ENCODE data around the gene DEGS2. TPM values are rescaled to one million over a fixed set of nuclear protein-coding genes. Genes with fewer than 3 reads are reported as not detected.
A peak's percentile ranks its signal among the peaks of the same experiment; 100 is the strongest.

The DEGS2 gene
- total RNA-seq, 1 donor from 2014 or later = 4.9 TPM

GRCh38 chr14:100148837-100149731 is 10.4 kb downstream of the DEGS2 start:
- DNase-seq = no peak

GRCh38 chr14:100147691-100148464 is 11.6 kb downstream of the DEGS2 start:
- DNase-seq = no peak

GRCh38 chr14:100147181-100147631 is 12.2 kb downstream of the DEGS2 start:
- DNase-seq = no peak

- no peak for DNase-seq
Observed at GRCh38 chr14:100146531-100147091, 12.8 kb downstream of the DEGS2 start.

- no peak for DNase-seq
Observed at GRCh38 chr14:100145682-100146464, 13.6 kb downstream of the DEGS2 start.

GRCh38 chr14:100144996-100145646 is 14.3 kb downstream of the DEGS2 start:
- no peak for DNase-seq

- no peak for DNase-seq
Observed at GRCh38 chr14:100144645-100144995, 14.8 kb downstream of the DEGS2 start.

GRCh38 chr14:100143934-100144333 is 15.5 kb downstream of the DEGS2 start:
- DNase-seq = no peak

GRCh38 chr14:100143523-100143922 is 15.9 kb downstream of the DEGS2 start:
- DNase-seq = no peak

- peak; percentile 63 for DNase-seq
Observed at GRCh38 chr14:100142073-100143040, 17.1 kb downstream of the DEGS2 start.

GRCh38 chr14:100141098-100141497 is 18.3 kb downstream of the DEGS2 start:
- no peak for DNase-seq

- DNase-seq = no peak
Observed at GRCh38 chr14:100140452-100141078, 18.9 kb downstream of the DEGS2 start.

GRCh38 chr14:100138955-100139354 is 20.5 kb downstream of the DEGS2 start:
- DNase-seq = no peak

GRCh38 chr14:100138082-100138787 is 21.2 kb downstream of the DEGS2 start:
- DNase-seq = no peak

GRCh38 chr14:100137173-100137572 is 22.3 kb downstream of the DEGS2 start:
- no peak for DNase-seq

- DNase-seq = no peak
Observed at GRCh38 chr14:100135784-100136183, 23.7 kb downstream of the DEGS2 start.

GRCh38 chr14:100135073-100135472 is 24.4 kb downstream of the DEGS2 start:
- DNase-seq = no peak

- DNase-seq = no peak
Observed at GRCh38 chr14:100134586-100134985, 24.9 kb downstream of the DEGS2 start.

GRCh38 chr14:100132903-100133510 is 26.4 kb downstream of the DEGS2 start:
- DNase-seq = no peak

Data from tongue (tissue), 2 donors.